GM12878 (cell line): ENCODE measurements around the gene PPM1N. TPM values are rescaled to one million over a fixed set of nuclear protein-coding genes. Genes with fewer than 3 reads are reported as not detected.
A peak's percentile ranks its signal among the peaks of the same experiment; 100 is the strongest.

Source experiments
- CBX3 ChIP-seq: fragments of 200-600 bp; sonication (generic); IDR thresholded peaks from 2 replicates; pipeline ENCODE4 v1.6.1; 2016; ENCODE audit warnings: low read depth, borderline replicate concordance
- CHD1 ChIP-seq: IDR thresholded peaks from 2 replicates; pipeline ENCODE4 v1.6.1; 2012; ENCODE audit warnings: low read depth, low read length, improper control_type of control experiment
- CREM ChIP-seq: IDR thresholded peaks from 2 replicates; pipeline ENCODE4 v1.6.1; 2014; ENCODE audit warnings: antibody characterized with exemption, low read depth
- IRF3 ChIP-seq: fragments of 450-650 bp; IDR thresholded peaks from 2 replicates; pipeline ENCODE4 v1.6.1; 2014; ENCODE audit warnings: mild to moderate bottlenecking
- JUNB ChIP-seq: IDR thresholded peaks from 2 replicates; pipeline ENCODE4 v1.6.1; 2016; ENCODE audit warnings: antibody characterized with exemption, mild to moderate bottlenecking
- KDM1A ChIP-seq: fragments of 200-600 bp; sonication (generic); IDR thresholded peaks from 2 replicates; pipeline ENCODE4 v1.6.1; 2016; ENCODE audit warnings: borderline replicate concordance
- MTA3 ChIP-seq: IDR thresholded peaks from 2 replicates; pipeline ENCODE4 v1.6.1; 2012; ENCODE audit warnings: low read length, inconsistent platforms, borderline replicate concordance
- PAX8 ChIP-seq: fragments of 450-650 bp; IDR thresholded peaks from 2 replicates; pipeline ENCODE4 v1.6.1; 2017; ENCODE audit warnings: mild to moderate bottlenecking, moderate library complexity
- PKNOX1 ChIP-seq: fragments of 450-650 bp; IDR thresholded peaks from 2 replicates; pipeline ENCODE4 v1.6.1; 2016; ENCODE audit warnings: mild to moderate bottlenecking
- POLR2A ChIP-seq: IDR thresholded peaks from 2 replicates; pipeline ENCODE4 v1.6.1; 2011; ENCODE audit warnings: low read depth, mild to moderate bottlenecking, low read length
- POLR2AphosphoS2 ChIP-seq: IDR thresholded peaks from 2 replicates; pipeline ENCODE4 v1.6.1; 2011; ENCODE audit warnings: low read depth, mild to moderate bottlenecking, low read length, improper control_type of control experiment, moderate library complexity
- RAD21 ChIP-seq: IDR thresholded peaks from 2 replicates; pipeline ENCODE4 v1.6.1; 2011; ENCODE audit warnings: mild to moderate bottlenecking, low read depth, low read length, moderate library complexity; ENCODE audit not compliant: insufficient read depth
- RAD51 ChIP-seq: fragments of 450-650 bp; IDR thresholded peaks from 2 replicates; pipeline ENCODE4 v1.6.1; 2016; ENCODE audit warnings: moderate library complexity, mild to moderate bottlenecking, inconsistent platforms
- SKIL ChIP-seq: fragments of 450-650 bp; IDR thresholded peaks from 2 replicates; pipeline ENCODE4 v1.6.1; 2017; ENCODE audit warnings: mild to moderate bottlenecking, low read depth, inconsistent platforms; ENCODE audit not compliant: poor library complexity, severe bottlenecking
- SP1 ChIP-seq: IDR thresholded peaks from one replicate; pipeline ENCODE4 v1.6.1; 2011; ENCODE audit warnings: low read depth, low read length
- SUZ12 ChIP-seq: fragments of 200-600 bp; sonication (generic); IDR thresholded peaks from one replicate; pipeline ENCODE4 v1.6.1; 2018; ENCODE audit warnings: antibody characterized with exemption, mild to moderate bottlenecking; ENCODE audit not compliant: unreplicated experiment
- TCF12 ChIP-seq: IDR thresholded peaks from 2 replicates; pipeline ENCODE4 v1.6.1; 2011; ENCODE audit warnings: low read depth, mild to moderate bottlenecking, low read length
- ZNF207 ChIP-seq: fragments of 450-650 bp; IDR thresholded peaks from 2 replicates; pipeline ENCODE4 v1.6.1; 2014; ENCODE audit warnings: antibody characterized with exemption, mild to moderate bottlenecking, borderline replicate concordance
- ZNF592 ChIP-seq: fragments of 450-650 bp; IDR thresholded peaks from 2 replicates; pipeline ENCODE4 v1.6.1; 2017; ENCODE audit warnings: mild to moderate bottlenecking, moderate library complexity
- ZNF622 ChIP-seq: fragments of 450-650 bp; IDR thresholded peaks from 2 replicates; pipeline ENCODE4 v1.6.1; 2017; ENCODE audit warnings: mild to moderate bottlenecking, inconsistent platforms
- polyA plus RNA-seq, 11 experiments: library from polyadenylated mRNA; depleted of rRNA in 4 of 11; unstranded in 6 of 11; stranded (reverse) in 5 of 11; fragments of >200 nt; fragmentation: Nextera tagmentation in 4 of 11; fragmentation: Illumina TruSeq in 1 of 11; extraction: Ambion mirVana in 4 of 11; extraction: Trizol in 1 of 11; gene quantifications; 1 replicate in 1 of 11; 2 replicates in 10 of 11; pipeline versions ENCODE4 v1.2.1 to v1.2.3, GENCODE V29; 2011 to 2016; ENCODE audit warnings: inconsistent platforms in 2 of 11, missing spikeins in 2 of 11, low read depth in 1 of 11
- total RNA-seq, 4 experiments: library from RNA; depleted of rRNA in 3 of 4; stranded (reverse); fragments of >200 nt in 3 of 4; fragmentation: Illumina TruSeq in 1 of 4; extraction: Trizol in 1 of 4; gene quantifications; 2 replicates each; pipeline versions ENCODE4 v1.2.1 to v1.2.3, GENCODE V29; 2013 to 2021
- TF ChIP-seq, protein P1 (sequence below): IDR thresholded peaks from 2 replicates; pipeline ENCODE4 v1.6.1; 2011; ENCODE audit warnings: borderline replicate concordance, low read depth, mild to moderate bottlenecking, moderate library complexity, mixed read lengths, low read length; ENCODE audit not compliant: insufficient read depth; ENCODE audit errors: extremely low read length

Gene PPM1N
- total and polyA plus RNA-seq, 10 of the 15 experiments (the other 5 are each of a cell fraction or from before 2014, with no cell fraction given) = 1.6 to 5.4 (median 3.7) TPM

- TF ChIP-seq SKIL (peak; percentile 92), IRF3 (0 out of 2 replicates have a peak, but pooled peaks have one; percentile 55), ZNF592 (0 out of 2 replicates have a peak, but pooled peaks have one; percentile 36), ZNF207 (peak; percentile 87; the same call in 1 of the 2 replicates), SP1 (no peak), PKNOX1 (no peak), POLR2A (peak; percentile 74), SUZ12 (no peak), ZNF622 (no peak), TCF12 (peak; percentile 52; the same call in 1 of the 2 replicates), RAD21 (peak; percentile 89), PAX8 (no peak), CREM (peak; percentile 51), MTA3 (peak; percentile 0; the same call in 1 of the 2 replicates), RAD51 (peak; percentile 54), CHD1 (no peak), POLR2AphosphoS2 (no peak), JUNB (0 out of 2 replicates have a peak, but pooled peaks have one; percentile 5), CBX3 (no peak), KDM1A (no peak)
- TF ChIP-seq, protein P1, sequence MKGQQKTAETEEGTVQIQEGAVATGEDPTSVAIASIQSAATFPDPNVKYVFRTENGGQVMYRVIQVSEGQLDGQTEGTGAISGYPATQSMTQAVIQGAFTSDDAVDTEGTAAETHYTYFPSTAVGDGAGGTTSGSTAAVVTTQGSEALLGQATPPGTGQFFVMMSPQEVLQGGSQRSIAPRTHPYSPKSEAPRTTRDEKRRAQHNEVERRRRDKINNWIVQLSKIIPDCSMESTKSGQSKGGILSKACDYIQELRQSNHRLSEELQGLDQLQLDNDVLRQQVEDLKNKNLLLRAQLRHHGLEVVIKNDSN = no peak
These were observed 19.6 kb upstream of the PPM1N start (continued) for GRCh38 chr19:45478454-45479238.
